Activated naive CD4-positive, alpha-beta T cell treated with anti-CD3 and anti-CD28 coated beads, Interleukin-2, amount 10 ng/mL, durations not matched to agents 7 days and 5 days (primary cell): Measurements from ENCODE around the gene TMEM9B.
"Not testable (repeated sequence)": the region's sequence is repeated elsewhere in the genome, so short reads cannot be mapped to it uniquely, and the experiment has no call there.

Experiments
- CTCF ChIA-PET: fragments of 350-600 bp; sonication (Branson Sonifier 250); formaldehyde crosslinking; loops from one replicate; lab custom pipeline; 2021; ENCODE audit warnings: antibody characterized with exemption; lab: Charles Lee
- DNase-seq: peaks from one replicate; pipeline ENCODE4 v3.0.0-alpha.2; 2020
- H3K27ac Mint-ChIP-seq: one replicate; pipeline ENCODE4 v1.8.0; 2021; ENCODE audit warnings: mild to moderate bottlenecking, moderate library complexity, mixed read lengths
- H3K27me3 Mint-ChIP-seq: one replicate; pipeline ENCODE4 v1.8.0; 2021; ENCODE audit warnings: mild to moderate bottlenecking, mixed read lengths
- H3K36me3 Mint-ChIP-seq: one replicate; pipeline ENCODE4 v1.8.0; 2021; ENCODE audit warnings: mixed read lengths
- H3K4me1 Mint-ChIP-seq: one replicate; pipeline ENCODE4 v1.8.0; 2021; ENCODE audit warnings: mixed read lengths
- H3K4me3 Mint-ChIP-seq: one replicate; pipeline ENCODE4 v1.8.0; 2021; ENCODE audit warnings: mild to moderate bottlenecking, moderate library complexity, mixed read lengths
- H3K9me3 Mint-ChIP-seq: one replicate; pipeline ENCODE4 v1.8.0; 2021; ENCODE audit warnings: mixed read lengths

Gene TMEM9B

GRCh38 chr11:8961401-8961800, 2.8 kb downstream of the TMEM9B start:
- no peak overlapping the region for H3K27ac Mint-ChIP-seq
- DNase-seq = no peak
- H3K27me3 Mint-ChIP-seq = no peaks in the 10 kb centered on the region
- CTCF ChIA-PET = interaction anchor here (1.0 to 3.9 kb wide), 5 partner anchors 12 to 394 kb away, joined by 4 to 65 read pairs (median 8); no protein-coding TSS in a partner anchor
- H3K36me3 Mint-ChIP-seq = peaks cover 19% of the 10 kb centered on the region
- H3K4me3 Mint-ChIP-seq = no peak overlapping the region
- no peaks in the 10 kb centered on the region for H3K9me3 Mint-ChIP-seq
- peaks cover 54% of the 10 kb centered on the region for H3K4me1 Mint-ChIP-seq

GRCh38 chr11:8959546-8960166, 4.6 kb downstream of the TMEM9B start:
- Mint-ChIP-seq H3K4me3 (no peak overlapping the region), H3K9me3 (no peaks in the 10 kb centered on the region), H3K36me3 (peaks cover 28% of the 10 kb centered on the region), H3K4me1 (peaks cover 43% of the 10 kb centered on the region), H3K27me3 (no peaks in the 10 kb centered on the region), H3K27ac (no peak overlapping the region)
- DNase-seq = peak; percentile 30
- CTCF ChIA-PET = interaction anchor here (0.5 to 3.9 kb wide), 39 partner anchors 8 to 790 kb away, joined by 3 to 65 read pairs (median 4); partner anchors contain the start of gene ASCL3

GRCh38 chr11:8956860-8957259, 7.4 kb downstream of the TMEM9B start:
- H3K36me3 Mint-ChIP-seq = peaks cover 42% of the 10 kb centered on the region
- peaks cover 32% of the 10 kb centered on the region for H3K4me1 Mint-ChIP-seq
- H3K4me3 Mint-ChIP-seq = no peak overlapping the region
- CTCF ChIA-PET = interaction anchor here (0.7 to 1.8 kb wide), 2 partner anchors 22 to 43 kb away, joined by 3 to 4 read pairs; no protein-coding TSS in a partner anchor
- no peaks in the 10 kb centered on the region for H3K9me3 Mint-ChIP-seq
- H3K27ac Mint-ChIP-seq = no peak overlapping the region
- no peak for DNase-seq
- H3K27me3 Mint-ChIP-seq = no peaks in the 10 kb centered on the region

GRCh38 chr11:8948886-8949285, 15.4 kb downstream of the TMEM9B start:
- Mint-ChIP-seq H3K4me3 (no peak overlapping the region), H3K27me3 (peaks cover 2% of the 10 kb centered on the region), H3K27ac (no peak overlapping the region), H3K36me3 (peaks cover 51% of the 10 kb centered on the region), H3K4me1 (no peaks in the 10 kb centered on the region), H3K9me3 (no peaks in the 10 kb centered on the region)
- CTCF ChIA-PET = interaction anchor here (1.4 to 2.0 kb wide), 2 partner anchors 11 to 13 kb away, joined by 4 read pairs; no protein-coding TSS in a partner anchor
- DNase-seq = no peak

GRCh38 chr11:8947230-8947943, 16.9 kb downstream of the TMEM9B start:
- H3K9me3 Mint-ChIP-seq = no peaks in the 10 kb centered on the region
- H3K36me3 Mint-ChIP-seq = peaks cover 37% of the 10 kb centered on the region
- no peak overlapping the region for H3K27ac Mint-ChIP-seq

GRCh38 chr11:8942518-8943066, 21.6 kb downstream of the TMEM9B start, which contains the start of gene ASCL3:
Gene ASCL3, minus strand, starts transcription at chr11:8943016. Its CDS starts 4,855 bp downstream, at chr11:8938161.
- Mint-ChIP-seq H3K4me3 (no peak within 1 kb of the TSS), H3K27ac (no peak within 1 kb of the TSS), H3K36me3 (peaks cover 10% of the 10 kb centered on the region), H3K27me3 (peaks cover 22% of the 10 kb centered on the region), H3K4me1 (no peaks in the 10 kb centered on the region), H3K9me3 (no peaks in the 10 kb centered on the region)
- no peak for DNase-seq
- CTCF ChIA-PET = interaction anchor here (1.5 kb wide), 1 partner anchor 17 kb away, joined by 6 read pairs; no protein-coding TSS in a partner anchor

More at GRCh38 chr11:8947230-8947943, 16.9 kb downstream of the TMEM9B start:
- H3K27me3 Mint-ChIP-seq = peaks cover 7% of the 10 kb centered on the region
- H3K4me3 Mint-ChIP-seq = no peak overlapping the region
- no peak for DNase-seq
- H3K4me1 Mint-ChIP-seq = no peaks in the 10 kb centered on the region
- CTCF ChIA-PET = interaction anchor here (0.9 kb wide), 1 partner anchor 33 kb away, joined by 4 read pairs; no protein-coding TSS in a partner anchor

GRCh38 chr11:8941341-8942103, 22.7 kb downstream of the TMEM9B start:
- no peaks in the 10 kb centered on the region for H3K9me3 Mint-ChIP-seq
- no peak overlapping the region for H3K4me3 Mint-ChIP-seq
- no peak for DNase-seq
- H3K4me1 Mint-ChIP-seq = no peaks in the 10 kb centered on the region
- H3K27me3 Mint-ChIP-seq = peaks cover 22% of the 10 kb centered on the region
- CTCF ChIA-PET = interaction anchor here (1.5 kb wide), 1 partner anchor 18 kb away, joined by 6 read pairs; no protein-coding TSS in a partner anchor
- H3K27ac Mint-ChIP-seq = no peak overlapping the region
- H3K36me3 Mint-ChIP-seq = peaks cover 4% of the 10 kb centered on the region

- CTCF ChIA-PET = interaction anchor here (1.0 to 1.3 kb wide), 2 partner anchors 22 to 200 kb away, joined by 3 to 4 read pairs; no protein-coding TSS in a partner anchor
- no peak overlapping the region for H3K27ac Mint-ChIP-seq
- DNase-seq = no peak
- no peak overlapping the region for H3K4me3 Mint-ChIP-seq
- H3K36me3 Mint-ChIP-seq = no peaks in the 10 kb centered on the region
- H3K27me3 Mint-ChIP-seq = peaks cover 15% of the 10 kb centered on the region
- peaks cover 5% of the 10 kb centered on the region for H3K4me1 Mint-ChIP-seq
- H3K9me3 Mint-ChIP-seq = no peaks in the 10 kb centered on the region
These were observed 26.6 kb downstream of the TMEM9B start for GRCh38 chr11:8937659-8938058.

GRCh38 chr11:8937159-8937558, 27.1 kb downstream of the TMEM9B start:
- H3K36me3 Mint-ChIP-seq = no peaks in the 10 kb centered on the region
- no peak overlapping the region for H3K27ac Mint-ChIP-seq
- H3K4me3 Mint-ChIP-seq = no peak overlapping the region
- CTCF ChIA-PET = interaction anchor here (1.0 to 1.3 kb wide), 3 partner anchors 23 to 201 kb away, joined by 3 to 4 read pairs (median 4); no protein-coding TSS in a partner anchor
- no peaks in the 10 kb centered on the region for H3K9me3 Mint-ChIP-seq
- peaks cover 5% of the 10 kb centered on the region for H3K4me1 Mint-ChIP-seq
- DNase-seq = no peak
- peaks cover 15% of the 10 kb centered on the region for H3K27me3 Mint-ChIP-seq

- not testable (repeated sequence) for H3K27me3 Mint-ChIP-seq, H3K27ac Mint-ChIP-seq, H3K36me3 Mint-ChIP-seq, H3K9me3 Mint-ChIP-seq, H3K4me1 Mint-ChIP-seq, DNase-seq, H3K4me3 Mint-ChIP-seq
- CTCF ChIA-PET = interaction anchor here (1.0 to 1.2 kb wide), 3 partner anchors 21 to 24 kb away, joined by 3 to 7 read pairs (median 5); no protein-coding TSS in a partner anchor
These were observed 28.5 kb downstream of the TMEM9B start for GRCh38 chr11:8935789-8936188.

GRCh38 chr11:8934742-8935488, 29.3 kb downstream of the TMEM9B start:
- no peak overlapping the region for H3K4me3 Mint-ChIP-seq
- H3K27me3 Mint-ChIP-seq = no peaks in the 10 kb centered on the region
- H3K27ac Mint-ChIP-seq = no peak overlapping the region
- no peak for DNase-seq
- no peaks in the 10 kb centered on the region for H3K36me3 Mint-ChIP-seq
- H3K9me3 Mint-ChIP-seq = no peaks in the 10 kb centered on the region
- CTCF ChIA-PET = interaction anchor here (1.0 to 1.2 kb wide), 4 partner anchors 20 to 54 kb away, joined by 3 to 7 read pairs (median 4); no protein-coding TSS in a partner anchor
- peaks cover 5% of the 10 kb centered on the region for H3K4me1 Mint-ChIP-seq

GRCh38 chr11:8933931-8934330, 30.3 kb downstream of the TMEM9B start:
- no peaks in the 10 kb centered on the region for H3K9me3 Mint-ChIP-seq
- H3K27ac Mint-ChIP-seq = no peak overlapping the region
- H3K36me3 Mint-ChIP-seq = no peaks in the 10 kb centered on the region
- no peak for DNase-seq
- CTCF ChIA-PET = no interaction called here
- H3K4me3 Mint-ChIP-seq = no peak overlapping the region
- peaks cover 5% of the 10 kb centered on the region for H3K4me1 Mint-ChIP-seq
- H3K27me3 Mint-ChIP-seq = no peaks in the 10 kb centered on the region
